ENCODE results near the gene PTCHD4. TPM values are rescaled to one million over a fixed set of nuclear protein-coding genes. Genes with fewer than 3 reads are reported as not detected.
"Not testable (repeated sequence)": the region's sequence is repeated elsewhere in the genome, so short reads cannot be mapped to it uniquely, and the experiment has no call there.

PTCHD4 gene
- total RNA-seq = not detected
- total RNA-seq = 0.08 to 0.12 reads per million in 2 donors

DNA sequence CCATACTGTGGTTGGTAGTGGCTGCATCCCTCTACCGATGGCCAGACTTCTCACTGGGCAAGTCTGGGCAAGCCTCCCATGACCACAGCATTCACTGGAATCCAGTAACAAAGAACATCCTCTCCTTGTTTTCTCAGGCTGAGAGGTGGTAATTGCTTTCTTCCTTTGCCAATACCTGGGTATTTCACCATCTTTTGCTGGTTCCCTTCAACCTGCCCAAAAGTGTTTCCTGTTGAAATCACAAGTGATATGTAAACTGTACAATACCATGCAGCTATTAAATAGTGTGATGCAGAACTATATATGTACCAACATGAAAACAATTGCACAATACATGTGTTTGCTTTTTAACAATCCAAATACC, at the start of gene PTCHD4:
Gene PTCHD4, minus strand, starts transcription at position 55 of the 364 bp plus-strand sequence. CDS start 42,240 bp downstream, outside the sequence.
- Mint-ChIP-seq H3K27ac (no peak within 1 kb of the TSS), H3K4me1 (no peaks in the 10 kb centered on the region), H3K36me3 (ENCODE audit: low read depth) (no peaks in the 10 kb centered on the region), H3K27me3 (no peaks in the 10 kb centered on the region), H3K4me3 (no peak within 1 kb of the TSS)
- no peaks in the 10 kb centered on the region for H3K9me3 ChIP-seq (ENCODE audit: control insufficient read depth, low read length, poor library complexity, severe bottlenecking)
- DNase-seq = no peak
- ATAC-seq = no peak

DNA sequence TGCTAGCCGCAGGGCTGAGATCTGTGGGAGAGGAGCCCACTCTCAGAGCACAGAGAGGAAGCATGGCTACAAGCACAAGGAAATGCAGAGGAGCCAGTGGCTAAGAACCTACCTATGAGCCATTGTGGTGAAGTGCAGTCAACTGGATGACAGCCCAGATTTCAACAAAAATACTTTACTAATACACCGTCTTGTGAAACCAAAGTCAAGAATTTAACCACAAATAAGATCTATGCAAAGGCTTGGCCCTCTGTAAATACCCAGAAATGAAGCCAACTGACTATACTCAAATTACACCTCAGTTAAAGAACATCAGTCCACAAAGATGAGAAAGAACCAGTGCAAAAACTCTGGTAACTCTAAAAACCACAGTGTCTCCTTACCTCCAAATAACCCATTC, 40.1 kb upstream of the PTCHD4 start:
- no peak for ATAC-seq
- no peaks in the 10 kb centered on the region for H3K4me1 Mint-ChIP-seq

DNA sequence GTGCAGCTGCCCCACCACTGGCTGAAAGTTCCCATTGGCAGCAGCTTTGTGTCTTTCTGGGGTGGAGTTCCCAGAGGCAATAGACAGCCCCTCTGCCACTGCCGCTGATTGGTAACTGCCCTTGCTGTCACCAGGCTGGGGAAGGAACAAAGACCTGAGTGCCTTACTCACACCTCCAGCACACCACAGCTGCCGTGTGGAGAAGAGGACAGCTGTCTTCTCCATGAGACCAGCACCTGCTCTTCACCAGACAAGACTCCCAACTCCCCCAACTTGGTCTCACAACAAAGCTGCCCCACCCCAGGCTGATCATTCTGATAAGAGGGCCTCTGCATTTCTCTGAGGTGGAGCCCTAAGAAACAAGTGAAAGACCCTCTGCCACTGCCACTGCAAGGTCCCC, 39.7 kb upstream of the PTCHD4 start:
- no peaks in the 10 kb centered on the region for H3K4me1 Mint-ChIP-seq
- ATAC-seq (no peak), DNase-seq (no peak)
- no peaks in the 10 kb centered on the region for H3K27me3 Mint-ChIP-seq
- H3K4me3 Mint-ChIP-seq = no peak overlapping the region
- no peaks in the 10 kb centered on the region for H3K36me3 Mint-ChIP-seq (ENCODE audit: low read depth)
- H3K9me3 ChIP-seq (ENCODE audit: control insufficient read depth, low read length, poor library complexity, severe bottlenecking) = no peaks in the 10 kb centered on the region
- no peak overlapping the region for H3K27ac Mint-ChIP-seq

More for the DNA sequence above, 40.1 kb upstream of the PTCHD4 start:
- Mint-ChIP-seq H3K27ac (no peak overlapping the region), H3K36me3 (ENCODE audit: low read depth) (no peaks in the 10 kb centered on the region), H3K4me3 (no peak overlapping the region), H3K27me3 (no peaks in the 10 kb centered on the region)
- no peaks in the 10 kb centered on the region for H3K9me3 ChIP-seq (ENCODE audit: control insufficient read depth, low read length, poor library complexity, severe bottlenecking)
- DNase-seq = no peak

DNA sequence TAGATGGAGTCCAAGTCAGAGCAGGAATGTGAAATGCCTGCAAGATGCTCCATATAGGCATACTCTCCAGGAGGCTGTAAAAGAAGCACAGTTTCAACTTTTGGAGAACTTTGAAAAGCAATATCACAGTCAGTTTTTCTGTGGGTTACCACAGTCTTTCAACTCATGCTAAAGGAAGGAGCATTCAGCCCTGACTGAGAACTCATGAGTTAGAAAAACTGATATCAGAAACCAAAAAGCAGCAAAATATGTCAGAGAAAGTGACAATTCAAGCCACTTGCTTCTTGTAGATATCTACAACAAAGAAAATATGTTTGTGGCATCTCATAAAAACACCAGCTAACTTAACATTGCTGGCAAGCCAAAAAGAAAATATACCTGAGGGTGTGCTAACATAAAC, 36.1 kb upstream of the PTCHD4 start:
- Mint-ChIP-seq H3K27ac (no peak overlapping the region), H3K27me3 (no peaks in the 10 kb centered on the region), H3K4me3 (no peak overlapping the region), H3K4me1 (no peaks in the 10 kb centered on the region), H3K36me3 (ENCODE audit: low read depth) (no peaks in the 10 kb centered on the region)
- H3K9me3 ChIP-seq (ENCODE audit: control insufficient read depth, low read length, poor library complexity, severe bottlenecking) = no peaks in the 10 kb centered on the region
- DNase-seq (no peak), ATAC-seq (no peak)

DNA sequence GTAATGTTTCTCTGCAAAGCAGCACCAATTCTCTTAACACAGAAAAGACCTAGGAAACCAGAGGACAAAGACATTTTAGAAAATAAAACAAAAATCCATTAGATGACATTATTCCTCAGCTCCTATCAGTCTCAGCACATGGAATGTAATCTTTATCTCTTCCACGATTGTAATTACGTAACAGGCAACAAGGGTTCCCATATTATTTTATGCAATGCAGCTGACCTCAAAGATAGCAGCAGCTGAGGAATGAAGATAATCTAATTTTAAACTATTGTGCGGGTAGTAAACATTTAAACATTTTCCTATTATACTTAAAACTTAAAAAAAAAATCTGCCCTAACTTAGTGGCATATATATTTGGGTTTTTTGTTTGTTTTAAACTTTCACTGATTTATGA, 33.0 kb upstream of the PTCHD4 start:
- Mint-ChIP-seq H3K4me1 (no peaks in the 10 kb centered on the region), H3K4me3 (no peak overlapping the region), H3K27me3 (no peaks in the 10 kb centered on the region), H3K27ac (no peak overlapping the region), H3K36me3 (ENCODE audit: low read depth) (no peaks in the 10 kb centered on the region)
- H3K9me3 ChIP-seq (ENCODE audit: control insufficient read depth, low read length, poor library complexity, severe bottlenecking) = no peaks in the 10 kb centered on the region
- DNase-seq = no peak
- ATAC-seq = no peak

DNA sequence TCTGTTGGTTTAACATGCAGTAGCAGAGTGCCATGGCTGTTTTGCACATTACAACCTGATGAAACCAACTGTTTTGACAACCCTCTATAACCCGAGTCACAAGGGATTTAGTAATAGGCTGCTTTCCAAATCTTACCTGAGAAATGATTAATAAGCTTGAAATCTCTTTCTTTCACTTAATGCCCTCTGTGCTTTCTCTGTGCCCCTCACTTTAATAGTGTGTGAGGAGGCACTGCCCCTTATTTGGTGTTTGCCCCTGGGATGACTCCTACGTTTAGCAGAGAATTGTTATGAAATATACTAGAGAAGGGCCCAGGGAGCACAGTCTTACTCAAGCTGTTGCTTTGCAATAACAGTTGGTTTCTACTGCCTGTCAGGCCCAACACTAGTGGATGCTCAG, 31.0 kb upstream of the PTCHD4 start:
- ATAC-seq (no peak), DNase-seq (no peak)
- Mint-ChIP-seq H3K4me3 (no peak overlapping the region), H3K27me3 (no peaks in the 10 kb centered on the region), H3K4me1 (no peaks in the 10 kb centered on the region), H3K36me3 (ENCODE audit: low read depth) (no peaks in the 10 kb centered on the region), H3K27ac (no peak overlapping the region)
- H3K9me3 ChIP-seq (ENCODE audit: control insufficient read depth, low read length, poor library complexity, severe bottlenecking) = no peaks in the 10 kb centered on the region

DNA sequence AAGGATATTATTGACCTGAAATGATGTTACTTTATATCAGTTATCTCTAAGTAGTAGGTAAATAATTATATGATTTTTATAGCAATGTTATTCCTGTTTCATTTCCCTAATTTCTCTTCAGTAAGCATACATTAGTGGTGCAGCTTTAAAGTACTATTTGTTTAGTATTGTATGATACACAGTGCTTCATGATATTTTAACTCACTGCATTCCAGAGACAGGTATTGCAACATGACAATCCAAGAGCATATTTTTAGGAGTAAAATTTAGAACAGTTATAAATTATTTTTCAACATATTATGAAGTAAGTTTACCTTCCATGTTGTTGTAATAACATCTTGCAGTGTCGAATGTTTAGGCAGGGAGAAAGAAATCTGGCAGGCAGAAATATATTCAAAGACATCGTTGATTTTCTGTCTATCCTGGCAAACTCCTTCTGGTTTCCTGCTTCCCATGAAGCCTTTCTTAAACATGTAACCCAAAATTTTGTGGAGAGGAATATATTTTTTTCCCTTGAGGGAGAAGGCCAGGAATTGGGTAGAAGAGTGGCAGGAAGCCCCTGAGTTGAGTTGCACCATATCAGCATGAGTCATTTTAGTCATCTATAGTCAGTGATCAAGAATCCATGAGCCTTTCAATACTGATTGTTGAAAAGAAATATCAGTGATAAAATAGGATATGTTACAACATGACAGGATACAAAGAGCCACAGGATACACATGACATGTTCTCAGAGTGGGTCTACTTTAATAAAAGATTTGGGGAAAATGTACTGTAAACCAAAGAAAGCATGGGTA, 29.0 kb upstream of the PTCHD4 start:
- ATAC-seq (no peak), DNase-seq (no peak)
- Mint-ChIP-seq H3K4me1 (no peaks in the 10 kb centered on the region), H3K27ac (no peak overlapping the region), H3K36me3 (ENCODE audit: low read depth) (no peaks in the 10 kb centered on the region), H3K4me3 (no peak overlapping the region), H3K27me3 (no peaks in the 10 kb centered on the region)
- H3K9me3 ChIP-seq (ENCODE audit: control insufficient read depth, low read length, poor library complexity, severe bottlenecking) = no peaks in the 10 kb centered on the region

DNA sequence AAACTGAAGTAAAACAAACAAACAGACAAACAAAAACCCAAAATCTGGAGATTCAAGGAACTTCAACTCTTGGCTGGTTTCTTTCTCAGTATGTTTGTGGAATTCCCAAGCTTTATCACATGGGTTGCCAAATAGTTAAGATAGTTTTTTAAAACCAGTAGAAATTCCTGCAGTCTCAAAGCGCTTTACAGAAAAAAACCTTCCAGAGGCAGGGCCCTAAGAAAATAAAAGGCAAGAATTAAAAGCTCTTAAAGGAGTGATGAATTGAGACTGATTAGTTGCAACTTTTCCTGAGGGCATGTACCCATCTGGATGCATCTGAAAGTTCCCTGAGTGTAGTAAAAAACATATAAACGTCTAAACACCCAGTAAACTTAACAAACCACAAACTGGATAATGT, 25.9 kb upstream of the PTCHD4 start:
- Mint-ChIP-seq H3K27me3 (no peaks in the 10 kb centered on the region), H3K27ac (no peak overlapping the region), H3K4me1 (no peaks in the 10 kb centered on the region), H3K36me3 (ENCODE audit: low read depth) (no peaks in the 10 kb centered on the region), H3K4me3 (no peak overlapping the region)
- no peak for ATAC-seq
- H3K9me3 ChIP-seq (ENCODE audit: control insufficient read depth, low read length, poor library complexity, severe bottlenecking) = no peaks in the 10 kb centered on the region
- DNase-seq = no peak

DNA sequence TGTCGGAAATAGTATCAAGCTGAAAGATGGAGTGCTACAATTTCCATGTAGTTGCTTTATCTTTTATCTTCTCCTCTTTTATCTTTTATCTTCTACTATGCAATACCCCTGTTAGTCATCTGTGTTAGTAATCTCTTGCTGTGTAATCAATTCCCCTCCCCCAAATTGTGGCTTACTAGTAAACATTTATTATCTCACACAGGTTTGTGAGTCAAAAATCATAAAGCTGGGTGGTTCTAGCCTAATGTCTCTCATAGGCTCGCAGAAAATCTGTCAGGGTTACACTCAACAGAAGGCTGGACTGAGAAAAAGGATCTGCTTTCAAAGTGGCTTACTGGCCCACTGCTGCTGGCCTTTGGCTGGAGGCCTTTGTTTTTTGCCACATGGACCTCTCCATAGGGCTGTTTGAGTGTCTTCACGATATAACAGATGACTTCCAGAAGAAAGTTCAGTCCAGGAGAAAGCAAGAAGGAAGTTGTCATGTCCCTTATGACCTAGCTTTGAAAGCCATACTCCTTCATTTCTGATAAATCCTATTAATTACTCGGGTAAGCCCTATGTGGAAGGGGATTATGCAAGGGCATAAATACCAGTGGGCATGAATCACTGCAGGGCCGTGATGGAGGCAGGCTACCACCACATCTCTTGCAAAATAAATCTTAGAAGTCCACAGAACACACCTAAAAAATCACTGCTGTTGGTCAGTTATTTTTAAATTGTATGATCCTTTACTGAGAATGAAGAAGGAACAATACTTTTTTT, 24.5 kb upstream of the PTCHD4 start:
- Mint-ChIP-seq H3K4me1 (no peaks in the 10 kb centered on the region), H3K4me3 (no peak overlapping the region), H3K27ac (no peak overlapping the region), H3K36me3 (ENCODE audit: low read depth) (no peaks in the 10 kb centered on the region), H3K27me3 (no peaks in the 10 kb centered on the region)
- no peaks in the 10 kb centered on the region for H3K9me3 ChIP-seq (ENCODE audit: control insufficient read depth, low read length, poor library complexity, severe bottlenecking)
- ATAC-seq (no peak), DNase-seq (no peak)

DNA sequence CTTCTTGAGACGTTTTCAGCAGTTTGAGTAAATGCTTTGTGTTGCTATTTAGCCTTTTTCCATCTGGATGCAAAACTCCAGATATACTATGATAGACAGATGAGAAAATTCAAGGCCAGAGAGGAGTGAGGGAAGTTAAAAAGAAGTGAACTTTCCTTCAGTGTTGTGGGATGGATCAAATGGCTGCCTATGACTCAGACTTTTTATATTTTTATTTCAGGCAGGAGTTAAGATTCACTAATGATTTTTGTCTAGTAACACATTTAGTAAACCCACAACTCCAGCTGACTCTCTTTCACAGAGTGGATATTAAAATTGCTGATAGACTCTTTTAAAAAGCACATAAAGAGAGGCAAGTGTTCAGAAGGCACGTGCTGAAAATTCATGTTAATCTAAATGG, 23.2 kb upstream of the PTCHD4 start:
- no peak for ATAC-seq
- Mint-ChIP-seq H3K4me3 (no peak overlapping the region), H3K4me1 (no peaks in the 10 kb centered on the region), H3K27me3 (no peaks in the 10 kb centered on the region), H3K36me3 (ENCODE audit: low read depth) (no peaks in the 10 kb centered on the region), H3K27ac (no peak overlapping the region)
- no peak for DNase-seq
- H3K9me3 ChIP-seq (ENCODE audit: control insufficient read depth, low read length, poor library complexity, severe bottlenecking) = no peaks in the 10 kb centered on the region

DNA sequence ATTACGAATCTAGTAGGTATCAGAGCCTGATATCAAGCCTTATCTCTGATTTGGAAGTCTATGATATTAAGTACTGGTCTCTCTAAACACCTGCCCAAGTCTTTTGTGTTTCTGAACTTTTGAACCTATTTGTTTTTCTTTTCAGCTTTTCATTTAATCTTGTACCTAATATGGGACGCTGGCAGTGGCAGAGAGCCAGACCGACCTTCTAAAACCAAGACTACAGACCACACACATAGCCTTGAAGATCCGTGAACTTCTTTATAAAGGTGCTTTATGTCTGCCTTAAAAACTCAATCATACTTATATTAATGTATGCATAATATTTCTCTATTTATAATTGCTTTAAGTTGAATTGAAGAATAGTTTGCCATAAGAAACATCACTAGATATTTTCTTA, 12.6 kb upstream of the PTCHD4 start:
- H3K9me3 ChIP-seq (ENCODE audit: control insufficient read depth, low read length, poor library complexity, severe bottlenecking) = no peaks in the 10 kb centered on the region
- H3K36me3 Mint-ChIP-seq (ENCODE audit: low read depth) = no peaks in the 10 kb centered on the region
- no peak overlapping the region for H3K27ac Mint-ChIP-seq
- no peak for DNase-seq
- no peak overlapping the region for H3K4me3 Mint-ChIP-seq
- no peaks in the 10 kb centered on the region for H3K4me1 Mint-ChIP-seq
- no peaks in the 10 kb centered on the region for H3K27me3 Mint-ChIP-seq
- ATAC-seq = no peak

DNA sequence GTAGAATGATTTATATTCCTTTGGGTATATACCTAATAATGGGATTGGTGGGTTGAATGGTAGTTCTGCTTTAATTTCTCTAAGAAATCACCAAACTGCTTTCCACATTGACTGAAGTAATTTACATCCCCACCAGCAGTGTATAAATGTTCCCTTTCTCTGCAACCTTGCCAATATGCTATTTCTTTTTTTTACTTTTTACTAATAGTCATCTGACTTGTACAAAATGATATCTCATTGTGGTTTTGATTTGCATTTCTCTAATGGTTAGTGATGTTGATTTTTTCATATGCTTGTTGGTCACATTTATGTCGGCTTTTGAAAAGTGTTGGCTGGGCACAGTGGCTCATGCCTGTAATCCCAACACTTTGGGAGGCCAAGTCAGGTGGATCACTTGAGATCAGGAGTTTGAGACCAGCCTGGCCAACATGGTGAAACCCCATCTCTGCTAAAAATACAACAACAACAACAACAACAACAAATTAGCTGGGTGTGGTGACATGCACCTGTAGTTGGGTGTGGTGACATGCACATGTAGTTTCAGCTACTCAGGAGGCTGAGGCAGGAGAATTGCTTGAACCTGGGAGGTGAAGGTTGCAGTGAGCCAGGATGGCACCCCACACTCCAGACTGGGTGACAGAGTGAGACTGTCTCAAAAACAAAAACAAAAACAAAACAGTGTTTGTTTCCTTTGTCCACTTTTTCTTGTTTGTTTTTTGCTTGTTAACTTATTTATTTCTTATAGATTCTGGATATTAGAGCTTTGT, 11.2 kb upstream of the PTCHD4 start:
- H3K27ac Mint-ChIP-seq; H3K36me3 Mint-ChIP-seq (ENCODE audit: low read depth); DNase-seq; H3K9me3 ChIP-seq (ENCODE audit: control insufficient read depth, low read length, poor library complexity, severe bottlenecking); H3K4me1 Mint-ChIP-seq; H3K27me3 Mint-ChIP-seq; ATAC-seq; H3K4me3 Mint-ChIP-seq: not testable (repeated sequence)
